ENCODE data around the gene CACHD1.

CACHD1 gene

GRCh38 chr1:64458915-64459314 lies 11.0 kb upstream of the CACHD1 start:
- TF ChIP-seq CTCF (IDR thresholded peaks at IDR 0.05; ENCODE audit: low read depth, low read length): no peak
- DNase-seq (ENCODE audit: extremely low read depth, low read depth): no peak

- no peak for DNase-seq (ENCODE audit: extremely low read depth, low read depth)
- TF ChIP-seq CTCF (IDR thresholded peaks at IDR 0.05; ENCODE audit: low read depth, low read length): no peak
Observed at GRCh38 chr1:64459743-64460142, 10.2 kb upstream of the CACHD1 start.

GRCh38 chr1:64466033-64466432 lies 3.9 kb upstream of the CACHD1 start:
- no peak for DNase-seq (ENCODE audit: extremely low read depth, low read depth)
- TF ChIP-seq CTCF (IDR thresholded peaks at IDR 0.05; ENCODE audit: low read depth, low read length): no peak

GRCh38 chr1:64469116-64469976 lies 583 bp upstream of the CACHD1 start:
- no peak for TF ChIP-seq CTCF (IDR thresholded peaks at IDR 0.05; ENCODE audit: low read depth, low read length)
- no peak for DNase-seq (ENCODE audit: extremely low read depth, low read depth)

- TF ChIP-seq CTCF (IDR thresholded peaks at IDR 0.05; ENCODE audit: low read depth, low read length): no peak
- DNase-seq (ENCODE audit: extremely low read depth, low read depth): no peak
Observed at GRCh38 chr1:64470665-64471217, 812 bp downstream of the CACHD1 start.

GRCh38 chr1:64471218-64472039 lies 1.5 kb downstream of the CACHD1 start:
- no peak for TF ChIP-seq CTCF (IDR thresholded peaks at IDR 0.05; ENCODE audit: low read depth, low read length)
- DNase-seq (ENCODE audit: extremely low read depth, low read depth): no peak

- no peak for TF ChIP-seq CTCF (IDR thresholded peaks at IDR 0.05; ENCODE audit: low read depth, low read length)
- no peak for DNase-seq (ENCODE audit: extremely low read depth, low read depth)
Observed at GRCh38 chr1:64472040-64472376, 2.1 kb downstream of the CACHD1 start.

Data from AG09319 (cell line).